Measurements from ENCODE around the gene TMTC2.

The TMTC2 gene

DNA sequence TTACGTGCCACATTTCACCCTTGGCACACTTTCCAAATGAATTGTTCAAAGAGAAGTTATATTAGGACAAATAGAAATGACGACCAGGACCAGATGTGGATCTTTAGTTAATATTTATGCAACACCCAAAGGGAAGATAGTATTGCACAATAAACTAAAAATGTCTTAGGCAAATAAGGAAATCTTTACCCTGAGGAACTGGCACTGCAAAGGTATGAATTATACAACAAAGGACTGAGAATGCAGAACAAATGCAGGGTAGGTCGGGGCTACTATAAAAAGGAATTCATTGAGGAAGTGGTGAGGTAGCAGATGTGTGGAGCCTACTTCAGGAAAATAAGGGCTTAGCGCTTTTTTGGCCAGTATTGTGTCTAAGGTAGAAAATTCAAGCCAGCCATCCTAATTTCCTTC lies 3.9 kb upstream of the TMTC2 start:
- no peak for DNase-seq (ENCODE audit: low read depth)

- peak; percentile 82 for DNase-seq (ENCODE audit: low read depth)
These were observed 927 bp upstream of the TMTC2 start for GRCh38 chr12:82685790-82686167.

GRCh38 chr12:82687021-82688011 lies 610 bp downstream of the TMTC2 start:
- DNase-seq (ENCODE audit: low read depth): peak; percentile 26

- no peak for DNase-seq (ENCODE audit: low read depth)
These were observed 1.4 kb downstream of the TMTC2 start for GRCh38 chr12:82688035-82688501.

DNA sequence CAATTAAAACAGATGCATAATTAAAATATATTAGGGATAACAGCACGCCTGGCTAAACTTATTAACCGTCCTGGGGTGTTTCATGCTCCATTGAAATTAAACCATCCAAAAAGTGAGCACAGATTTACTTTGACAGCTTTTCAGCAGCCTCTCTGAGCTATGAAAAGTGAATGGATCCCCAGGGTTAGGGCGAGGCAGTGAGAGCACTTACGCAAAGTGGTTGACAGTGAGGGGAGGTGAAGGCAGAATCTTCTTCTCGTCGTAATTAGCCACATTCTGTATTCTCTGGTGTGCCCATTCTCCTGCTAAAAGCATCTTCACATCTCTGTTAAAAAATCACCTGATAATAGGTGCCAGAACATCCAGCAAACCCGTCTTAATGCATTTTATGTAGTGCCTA lies 1.9 kb downstream of the TMTC2 start:
- DNase-seq (ENCODE audit: low read depth): no peak

- DNase-seq (ENCODE audit: low read depth): no peak
These were observed 3.3 kb downstream of the TMTC2 start for GRCh38 chr12:82690006-82690405.

GRCh38 chr12:82691513-82691912 lies 4.8 kb downstream of the TMTC2 start:
- no peak for DNase-seq (ENCODE audit: low read depth)

DNA sequence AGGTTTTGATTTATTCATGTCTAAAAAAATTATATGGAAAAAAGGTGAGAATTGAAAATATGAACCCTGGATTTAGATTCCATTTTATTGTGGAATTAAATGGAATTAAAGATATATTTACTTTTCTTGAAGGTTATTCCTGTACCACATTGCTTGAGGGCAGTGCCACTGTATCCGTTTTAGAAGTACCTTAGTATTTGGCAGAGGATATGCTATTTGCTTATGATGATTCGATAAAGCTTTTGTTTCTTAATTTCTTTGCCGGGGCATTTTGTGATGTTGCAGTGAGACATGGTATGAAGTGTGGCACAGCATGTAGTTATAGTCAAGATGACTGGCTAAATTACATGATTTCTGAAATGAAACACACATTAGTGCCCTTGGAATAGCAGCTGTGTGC lies 7.6 kb downstream of the TMTC2 start:
- no peak for DNase-seq (ENCODE audit: low read depth)

- DNase-seq (ENCODE audit: low read depth): no peak
These were observed 8.3 kb downstream of the TMTC2 start for GRCh38 chr12:82694970-82695369.

DNA sequence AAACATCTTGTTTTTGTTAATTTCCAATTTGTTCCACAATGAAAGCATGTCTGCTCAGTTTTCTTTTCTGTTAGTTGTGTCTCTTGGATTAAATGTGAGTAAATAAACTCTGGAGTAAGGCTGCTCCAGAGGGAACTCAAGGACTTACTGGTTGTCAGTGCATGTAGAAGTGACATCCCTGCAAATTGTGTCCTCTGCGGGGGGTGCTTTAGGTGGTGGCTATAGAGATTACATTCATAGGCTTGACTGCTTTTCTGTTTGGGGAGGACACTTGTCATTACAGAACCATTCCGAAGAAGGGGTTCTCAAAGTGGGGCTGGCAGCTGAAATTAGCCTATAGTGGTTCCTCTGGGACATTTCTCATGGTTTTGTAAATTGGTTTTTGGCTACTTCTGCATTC lies 8.8 kb downstream of the TMTC2 start:
- DNase-seq (ENCODE audit: low read depth): no peak

- no peak for DNase-seq (ENCODE audit: low read depth)
These were observed 9.8 kb downstream of the TMTC2 start for GRCh38 chr12:82696543-82696942.

DNA sequence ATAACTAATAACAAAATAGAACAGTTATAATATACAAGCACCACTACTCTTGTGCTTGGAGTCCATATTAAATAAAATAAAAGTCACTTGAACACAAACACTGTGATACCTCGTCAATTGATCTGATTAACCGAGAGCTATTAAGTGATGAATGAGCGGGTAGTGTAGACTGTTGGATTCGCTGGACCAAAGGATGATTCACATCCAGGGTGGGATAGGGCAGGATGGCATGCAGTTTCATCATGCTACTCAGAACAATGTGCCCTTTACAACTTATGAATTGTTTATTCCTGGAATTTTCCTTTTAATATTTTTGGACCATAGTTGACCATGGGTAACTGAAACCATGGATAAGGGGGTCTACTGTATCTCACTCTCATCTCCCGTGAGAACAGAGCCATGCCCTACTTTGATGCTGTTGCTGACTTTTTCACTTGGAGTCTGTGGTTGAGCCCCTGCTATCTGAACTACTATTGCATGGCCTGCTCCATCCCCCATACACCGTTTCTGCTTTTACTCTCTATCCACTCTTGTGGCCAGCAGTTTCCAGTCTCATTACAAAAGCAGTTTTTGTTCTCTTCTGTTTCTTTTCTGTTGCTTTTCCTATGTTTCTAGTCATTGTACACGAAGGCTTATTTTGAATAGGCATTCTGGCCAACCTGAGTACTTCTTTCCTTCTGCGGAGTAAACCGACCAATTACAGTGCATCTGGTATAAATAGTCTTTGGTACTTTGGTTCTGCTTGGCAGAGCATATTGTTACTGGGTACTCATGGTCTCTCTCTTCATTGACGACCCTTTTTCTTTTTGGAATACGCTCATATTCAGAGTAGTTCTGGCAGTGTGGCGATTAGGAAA lies 12.2 kb downstream of the TMTC2 start:
- DNase-seq (ENCODE audit: low read depth): no peak

GRCh38 chr12:82705774-82706173 lies 19.1 kb downstream of the TMTC2 start:
- no peak for DNase-seq (ENCODE audit: low read depth)

GRCh38 chr12:82708061-82708879 lies 21.6 kb downstream of the TMTC2 start:
- no peak for DNase-seq (ENCODE audit: low read depth)

GRCh38 chr12:82709794-82710355 lies 23.2 kb downstream of the TMTC2 start:
- no peak for DNase-seq (ENCODE audit: low read depth)

DNA sequence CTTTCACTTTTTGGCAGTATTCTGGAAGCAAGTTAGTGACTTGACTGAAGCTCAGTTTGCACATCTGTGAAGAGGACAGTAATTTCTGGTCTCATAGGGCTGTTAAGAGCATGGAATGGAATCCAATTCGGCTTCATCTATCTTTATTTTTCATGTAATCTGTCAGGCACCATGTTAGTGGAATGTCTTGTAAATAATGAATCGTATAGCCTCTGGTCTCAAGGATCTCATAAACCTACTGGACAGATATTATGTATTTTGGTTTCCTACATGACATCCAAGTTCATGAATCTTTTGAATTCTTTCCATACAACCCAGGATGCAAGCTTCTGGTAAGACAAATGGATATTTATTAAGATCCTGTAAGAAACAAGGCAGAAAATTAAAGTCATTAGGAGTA lies 24.0 kb downstream of the TMTC2 start:
- no peak for DNase-seq (ENCODE audit: low read depth)

DNA sequence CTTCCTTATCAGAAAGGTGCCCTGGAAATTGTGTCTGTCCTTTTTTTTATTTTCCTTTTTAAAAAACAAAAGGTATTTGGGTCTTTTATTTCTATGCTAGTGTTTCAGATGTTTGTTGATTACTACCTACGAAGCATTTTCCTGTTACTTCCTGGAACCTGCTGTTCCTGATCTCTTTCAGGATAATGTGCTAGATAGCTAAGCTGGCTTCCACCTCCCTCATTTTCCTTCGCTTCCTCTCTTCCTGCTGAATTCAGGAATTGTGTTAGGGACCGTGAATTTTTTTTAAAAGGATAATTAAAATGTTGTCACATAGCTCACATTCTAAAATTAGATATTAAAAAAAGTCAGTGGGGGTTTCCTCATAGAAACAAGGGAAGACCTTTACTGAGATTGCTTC lies 27.7 kb downstream of the TMTC2 start:
- no peak for DNase-seq (ENCODE audit: low read depth)

DNA sequence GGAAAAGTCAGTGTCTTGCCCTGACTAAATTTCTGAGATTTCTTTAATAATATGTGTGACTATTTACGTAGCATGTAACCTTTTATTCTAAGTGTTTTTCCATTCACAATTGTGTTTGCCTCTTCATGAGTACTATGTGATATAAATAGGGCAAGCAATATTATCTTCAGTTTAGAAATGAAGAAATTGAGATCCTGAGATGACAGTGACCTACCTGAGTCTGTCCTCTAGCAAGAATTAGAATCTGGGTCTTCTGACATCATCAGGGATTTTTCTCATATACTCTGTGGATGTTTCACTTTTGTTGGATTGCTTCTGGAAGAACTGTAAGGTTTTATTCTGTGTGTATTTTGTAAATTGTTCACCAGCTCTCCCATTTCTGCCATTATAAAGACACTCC lies 35.0 kb downstream of the TMTC2 start:
- DNase-seq (ENCODE audit: low read depth): no peak

GRCh38 chr12:82723093-82723492 lies 36.4 kb downstream of the TMTC2 start:
- no peak for DNase-seq (ENCODE audit: low read depth)

DNA sequence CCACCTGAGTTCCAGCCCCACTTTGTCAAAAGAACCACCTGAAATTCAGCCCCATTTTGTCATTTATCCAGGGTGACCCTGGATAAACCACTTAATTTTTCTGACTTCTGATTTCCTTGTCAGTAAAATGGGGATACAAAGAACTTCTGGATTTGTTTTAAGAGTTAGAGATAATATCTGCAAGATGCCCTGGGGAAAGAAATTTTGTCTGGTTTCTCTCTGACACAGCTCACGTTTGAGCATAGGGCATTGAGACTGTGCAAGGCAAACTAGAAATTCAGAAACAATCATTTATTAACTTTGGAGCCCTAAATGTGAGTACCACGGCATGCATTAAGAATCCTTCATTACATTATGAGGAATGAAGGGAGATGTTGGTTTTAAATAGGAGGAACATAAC lies 37.2 kb downstream of the TMTC2 start:
- no peak for DNase-seq (ENCODE audit: low read depth)

DNA sequence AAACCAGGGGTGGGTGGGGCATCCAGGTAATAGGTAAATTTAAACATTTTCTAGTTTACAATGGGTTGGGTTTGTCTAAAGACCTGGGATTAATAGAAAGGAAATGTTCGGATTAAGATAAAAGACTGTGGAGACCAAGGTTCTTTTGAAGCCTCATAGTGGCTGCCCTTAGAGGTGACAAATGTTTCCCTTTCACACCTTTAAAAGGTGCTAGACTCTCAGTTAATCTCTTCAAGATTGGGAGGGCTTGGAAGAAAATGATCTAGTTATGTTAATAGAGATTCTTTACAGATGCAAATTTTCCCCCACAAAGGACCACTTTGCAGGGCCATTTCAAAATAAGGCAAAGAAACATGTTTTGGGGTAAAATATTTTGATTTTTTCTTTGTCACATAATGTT lies 39.0 kb downstream of the TMTC2 start:
- DNase-seq (ENCODE audit: low read depth): no peak

- DNase-seq (ENCODE audit: low read depth): no peak
These were observed 41.2 kb downstream of the TMTC2 start for GRCh38 chr12:82727886-82728285.

Data from stimulated activated CD8-positive, alpha-beta memory T cell treated with anti-CD3 and anti-CD28 coated beads, Interleukin-12 subunit alpha, Interleukin-12 subunit beta, amount 100 ng/mL, for 1 hour (primary cell).